Measurements from ENCODE around the gene PROZ.

GRCh38 chr13:113204378-113204734 lies 45.9 kb downstream of the PROZ start:
- TF ChIP-seq CTCF (IDR thresholded peaks at IDR 0.05; ENCODE audit: insufficient read depth, low read length, poor library complexity, severe bottlenecking) (no peak), EZH2phosphoT487 (conservative IDR thresholded peaks at IDR 0.05; ENCODE audit: low read length) (no peak)
